GM21367 (cell line): ENCODE results near the gene KLF13.

Experiments used
- ATAC-seq: cut with Tn5 transposase; IDR thresholded peaks from one replicate; pipeline ENCODE4 v1.9.1; 2021; ENCODE audit not compliant: unreplicated experiment

KLF13 gene

GRCh38 chr15:31397851-31398661 is 71.4 kb downstream of the KLF13 start:
- ATAC-seq: no peak

- no peak for ATAC-seq
Measured at GRCh38 chr15:31398677-31399301, 72.2 kb downstream of the KLF13 start.

DNA sequence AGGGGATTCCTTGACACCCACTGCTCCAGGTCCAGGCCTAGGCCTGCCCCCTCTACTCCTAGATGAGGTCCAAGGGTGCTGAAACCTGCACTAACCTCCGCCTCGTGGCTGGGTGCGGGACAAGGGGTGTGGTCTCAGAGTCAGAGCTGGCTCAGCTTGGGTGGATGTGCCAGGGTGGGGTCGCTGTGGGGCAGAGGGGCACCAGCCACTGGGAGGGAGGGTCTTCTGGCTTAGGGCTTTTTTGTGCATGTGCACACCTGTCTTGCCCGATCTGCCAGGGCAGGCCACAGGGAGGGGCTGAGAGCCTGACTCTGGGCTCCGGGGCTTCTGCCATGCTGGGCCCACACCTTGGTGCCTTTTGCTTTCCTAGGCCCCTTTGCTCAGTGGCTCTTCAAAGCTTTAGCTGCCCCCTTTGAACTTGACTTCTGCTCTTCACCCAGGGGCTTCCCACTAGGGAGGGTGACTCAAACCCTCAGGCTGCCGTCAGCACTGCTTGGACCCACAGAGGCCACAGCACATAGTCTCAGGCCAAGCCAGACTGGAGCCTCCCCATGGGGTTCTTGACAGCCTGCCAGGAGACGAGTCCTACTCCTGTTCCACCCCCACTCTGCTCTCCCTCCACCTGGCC is 73.0 kb downstream of the KLF13 start:
- no peak for ATAC-seq

- ATAC-seq: no peak
Measured at GRCh38 chr15:31400222-31400927, 73.7 kb downstream of the KLF13 start.

DNA sequence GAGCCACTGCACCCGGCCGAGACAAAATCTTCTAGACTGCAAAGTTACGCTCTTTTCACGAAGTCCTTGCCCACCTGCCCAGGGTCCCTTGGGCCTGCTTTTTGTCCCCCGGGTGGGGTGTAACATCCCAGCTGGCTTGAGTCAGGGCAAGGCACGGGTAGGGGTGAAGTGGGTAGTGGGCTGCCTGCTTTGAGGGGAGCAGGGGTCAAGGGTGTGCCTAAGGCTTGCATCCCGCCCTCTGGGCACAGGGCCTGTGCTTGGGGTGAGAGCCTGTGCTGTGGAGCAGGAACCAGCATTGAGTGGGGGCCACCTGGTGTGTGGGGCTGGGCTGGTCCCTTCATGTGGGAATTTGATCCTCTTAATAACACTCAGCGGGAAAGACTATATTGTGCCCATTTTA is 74.6 kb downstream of the KLF13 start:
- no peak for ATAC-seq

- ATAC-seq: no peak
Measured at GRCh38 chr15:31402003-31402402, 75.4 kb downstream of the KLF13 start.

DNA sequence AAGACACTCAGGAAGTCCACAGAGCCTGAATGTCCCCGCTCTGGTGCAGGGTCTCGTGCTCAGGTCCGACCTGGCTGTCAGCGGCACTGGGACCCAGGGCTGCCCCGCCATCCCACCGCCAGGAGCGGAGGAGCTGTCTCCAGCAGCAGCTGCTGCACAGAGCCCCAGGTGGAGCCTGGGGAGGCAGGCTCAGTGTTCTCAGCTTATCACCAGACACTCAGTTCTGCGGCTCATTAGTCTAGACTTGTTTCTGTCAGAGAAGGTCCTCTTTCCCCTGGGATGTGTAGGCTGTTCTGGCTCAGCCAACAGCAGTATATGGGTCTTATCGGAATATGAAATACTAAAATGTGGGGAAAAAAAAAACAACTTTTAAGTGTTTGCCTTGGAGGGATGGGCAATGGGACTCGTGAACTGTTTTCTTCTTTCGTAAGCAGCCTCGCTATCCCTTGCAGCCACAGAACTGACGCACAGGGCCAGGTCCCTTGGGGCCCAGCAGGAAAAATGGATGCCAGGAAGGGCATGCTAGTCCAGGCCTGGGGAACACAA is 75.9 kb downstream of the KLF13 start:
- ATAC-seq: no peak

DNA sequence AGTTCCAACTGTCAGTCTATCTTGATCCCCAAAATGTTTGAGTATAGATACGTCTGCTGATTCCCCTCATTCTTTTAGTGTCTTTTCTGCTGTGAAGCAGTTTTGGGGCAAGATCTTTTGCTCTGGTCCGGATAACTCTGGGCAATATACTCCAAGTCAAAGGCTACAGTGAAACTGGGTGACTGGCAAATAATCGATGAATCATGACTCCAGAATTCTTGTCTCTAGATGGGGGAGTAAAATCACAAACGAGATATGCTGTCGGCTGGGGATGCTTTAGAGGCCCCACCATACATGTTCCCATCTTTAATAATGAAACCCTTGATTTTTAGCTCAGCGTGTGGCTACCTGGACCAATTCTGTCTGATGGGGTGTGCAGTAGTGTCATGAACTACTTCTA is 76.5 kb downstream of the KLF13 start:
- ATAC-seq: no peak

- ATAC-seq: no peak
Measured at GRCh38 chr15:31403606-31404005, 77.0 kb downstream of the KLF13 start.

GRCh38 chr15:31404345-31404744 is 77.7 kb downstream of the KLF13 start:
- no peak for ATAC-seq

GRCh38 chr15:31405200-31405920 is 78.7 kb downstream of the KLF13 start:
- ATAC-seq: no peak

DNA sequence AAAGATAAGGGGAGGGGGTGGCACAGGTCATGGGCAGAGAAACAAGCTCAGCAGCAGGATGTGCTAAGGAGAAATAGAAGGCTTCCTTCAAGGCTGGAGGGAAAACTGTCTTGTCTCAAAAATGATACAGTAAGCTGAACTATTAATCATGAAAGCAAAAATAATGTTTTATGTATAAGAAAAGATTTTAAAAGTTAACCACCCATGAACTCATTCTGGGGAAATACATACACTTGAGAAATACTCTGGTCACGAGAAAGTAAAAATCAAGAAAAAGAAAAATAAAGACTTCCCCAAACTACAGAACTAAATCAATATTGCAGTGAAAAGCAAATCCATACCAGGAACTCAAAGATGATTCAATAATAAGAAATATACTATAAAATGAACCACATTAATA is 80.7 kb downstream of the KLF13 start:
- no peak for ATAC-seq

GRCh38 chr15:31407851-31408250 is 81.2 kb downstream of the KLF13 start:
- ATAC-seq: no peak

GRCh38 chr15:31408724-31409123 is 82.1 kb downstream of the KLF13 start:
- ATAC-seq: no peak

DNA sequence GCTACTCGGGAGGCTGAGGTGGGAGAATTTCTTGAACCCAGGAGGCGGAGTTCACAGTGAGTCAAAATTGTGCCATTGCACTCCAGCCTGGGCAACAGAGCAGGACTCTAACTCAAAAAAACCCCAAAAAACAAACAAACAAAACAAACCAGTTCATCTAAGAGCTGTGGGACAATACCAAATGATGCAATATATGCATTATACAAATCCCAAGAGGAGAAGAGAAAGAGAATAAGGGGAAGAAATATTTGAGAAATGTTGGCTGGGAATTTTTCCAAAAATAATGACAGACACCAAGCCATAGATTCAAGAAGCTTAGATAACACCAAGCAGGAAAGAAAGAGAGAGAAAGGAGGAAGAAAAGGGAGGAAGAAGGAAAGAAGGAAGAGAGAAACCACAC is 82.5 kb downstream of the KLF13 start:
- ATAC-seq: no peak

- no peak for ATAC-seq
Measured at GRCh38 chr15:31412824-31413223, 86.2 kb downstream of the KLF13 start.

GRCh38 chr15:31415201-31415600 is 88.6 kb downstream of the KLF13 start:
- no peak for ATAC-seq

GRCh38 chr15:31419820-31420219 is 93.2 kb downstream of the KLF13 start:
- ATAC-seq: no peak

- ATAC-seq: no peak
Measured at GRCh38 chr15:31427411-31427810, 100.8 kb downstream of the KLF13 start.
